IPS-15b (cell line): Measurements from ENCODE around the gene PAM.

ENCODE experiments used
- H3K27me3 ChIP-seq: one replicate; pipeline ENCODE4 v1.6.1; 2013; ENCODE audit warnings: low read length; ENCODE audit not compliant: control insufficient read depth, insufficient read depth
- H3K36me3 ChIP-seq: one replicate; pipeline ENCODE4 v1.6.1; 2013; ENCODE audit warnings: low read length; ENCODE audit not compliant: control insufficient read depth, insufficient read depth
- H3K4me1 ChIP-seq: one replicate; pipeline ENCODE4 v1.6.1; 2013; ENCODE audit warnings: mild to moderate bottlenecking, low read length; ENCODE audit not compliant: control insufficient read depth, insufficient read depth
- H3K4me3 ChIP-seq: one replicate; pipeline ENCODE4 v1.5.1; 2013; ENCODE audit warnings: low read depth, low read length
- H3K9ac ChIP-seq: one replicate; pipeline ENCODE4 v1.6.1; 2013; ENCODE audit warnings: low read depth, mild to moderate bottlenecking, low read length
- H3K9me3 ChIP-seq: one replicate; pipeline ENCODE4 v1.6.1; 2013; ENCODE audit warnings: mild to moderate bottlenecking, low read length; ENCODE audit not compliant: control insufficient read depth, insufficient read depth

PAM gene

GRCh38 chr5:102855681-102856388 lies 100.7 kb downstream of the PAM start:
- no peaks in the 10 kb centered on the region for H3K4me1 ChIP-seq

GRCh38 chr5:102856389-102856777 lies 101.3 kb downstream of the PAM start:
- Histone ChIP-seq H3K9me3 (no peaks in the 10 kb centered on the region), H3K4me1 (no peaks in the 10 kb centered on the region), H3K4me3 (no peak overlapping the region), H3K27me3 (no peaks in the 10 kb centered on the region), H3K36me3 (no peaks in the 10 kb centered on the region), H3K9ac (no peak overlapping the region)

More at GRCh38 chr5:102855681-102856388, 100.7 kb downstream of the PAM start:
- H3K9ac ChIP-seq: no peak overlapping the region
- H3K9me3 ChIP-seq: no peaks in the 10 kb centered on the region
- H3K36me3 ChIP-seq: no peaks in the 10 kb centered on the region
- H3K4me3 ChIP-seq: no peak overlapping the region
- no peaks in the 10 kb centered on the region for H3K27me3 ChIP-seq

GRCh38 chr5:102857076-102857818 lies 102.1 kb downstream of the PAM start:
- H3K27me3 ChIP-seq: no peaks in the 10 kb centered on the region
- no peak overlapping the region for H3K4me3 ChIP-seq
- H3K36me3 ChIP-seq: no peaks in the 10 kb centered on the region
- no peak overlapping the region for H3K9ac ChIP-seq
- no peaks in the 10 kb centered on the region for H3K4me1 ChIP-seq
- H3K9me3 ChIP-seq: no peaks in the 10 kb centered on the region

- Histone ChIP-seq H3K27me3 (no peaks in the 10 kb centered on the region), H3K4me3 (no peak overlapping the region), H3K9me3 (no peaks in the 10 kb centered on the region), H3K4me1 (no peaks in the 10 kb centered on the region), H3K9ac (no peak overlapping the region), H3K36me3 (no peaks in the 10 kb centered on the region)
Measured at GRCh38 chr5:102858221-102858620, 103.1 kb downstream of the PAM start.

- Histone ChIP-seq H3K36me3 (no peaks in the 10 kb centered on the region), H3K9ac (no peak overlapping the region), H3K9me3 (no peaks in the 10 kb centered on the region), H3K27me3 (no peaks in the 10 kb centered on the region), H3K4me3 (no peak overlapping the region), H3K4me1 (no peaks in the 10 kb centered on the region)
Measured at GRCh38 chr5:102858808-102859207, 103.7 kb downstream of the PAM start.

- Histone ChIP-seq H3K27me3 (no peaks in the 10 kb centered on the region), H3K36me3 (no peaks in the 10 kb centered on the region), H3K4me3 (no peak overlapping the region), H3K9ac (no peak overlapping the region), H3K9me3 (no peaks in the 10 kb centered on the region), H3K4me1 (peaks cover 1% of the 10 kb centered on the region)
Measured at GRCh38 chr5:102860035-102860434, 104.9 kb downstream of the PAM start.

- peaks cover 4% of the 10 kb centered on the region for H3K4me1 ChIP-seq
- H3K9me3 ChIP-seq: no peaks in the 10 kb centered on the region
- no peak overlapping the region for H3K4me3 ChIP-seq
- no peak overlapping the region for H3K9ac ChIP-seq
- no peaks in the 10 kb centered on the region for H3K27me3 ChIP-seq
- no peaks in the 10 kb centered on the region for H3K36me3 ChIP-seq
Measured at GRCh38 chr5:102863058-102863457, 108.0 kb downstream of the PAM start.

- Histone ChIP-seq H3K9ac (no peak overlapping the region), H3K9me3 (no peaks in the 10 kb centered on the region), H3K27me3 (no peaks in the 10 kb centered on the region), H3K4me3 (no peak overlapping the region), H3K4me1 (peaks cover 4% of the 10 kb centered on the region), H3K36me3 (no peaks in the 10 kb centered on the region)
Measured at GRCh38 chr5:102863764-102864560, 108.9 kb downstream of the PAM start.

- H3K9ac ChIP-seq: peak overlapping the region; percentile 67
Measured at GRCh38 chr5:102865171-102865509, 110.0 kb downstream of the PAM start.

GRCh38 chr5:102865510-102866236 lies 110.6 kb downstream of the PAM start:
- Histone ChIP-seq H3K4me1 (peaks cover 4% of the 10 kb centered on the region), H3K36me3 (no peaks in the 10 kb centered on the region), H3K9me3 (no peaks in the 10 kb centered on the region), H3K4me3 (peak overlapping the region; percentile 81), H3K27me3 (no peaks in the 10 kb centered on the region), H3K9ac (peak overlapping the region; percentile 67)

More at GRCh38 chr5:102865171-102865509, 110.0 kb downstream of the PAM start:
- Histone ChIP-seq H3K36me3 (no peaks in the 10 kb centered on the region), H3K9me3 (no peaks in the 10 kb centered on the region), H3K4me1 (peaks cover 4% of the 10 kb centered on the region), H3K4me3 (peak overlapping the region; percentile 81), H3K27me3 (no peaks in the 10 kb centered on the region)

- H3K9ac ChIP-seq: peak overlapping the region; percentile 67
- H3K4me3 ChIP-seq: peak overlapping the region; percentile 81
- H3K4me1 ChIP-seq: peaks cover 4% of the 10 kb centered on the region
- no peaks in the 10 kb centered on the region for H3K36me3 ChIP-seq
- H3K9me3 ChIP-seq: no peaks in the 10 kb centered on the region
- H3K27me3 ChIP-seq: no peaks in the 10 kb centered on the region
Measured at GRCh38 chr5:102866237-102866600, 111.1 kb downstream of the PAM start.
